ENCODE results near the gene UBE4B.

GRCh38 chr1:10132316-10132715 is 99.6 kb downstream of the UBE4B start:
- TF ChIP-seq BHLHE40 (IDR thresholded peaks at IDR 0.05; ENCODE audit: borderline replicate concordance) = no peak
- no peak for TF ChIP-seq NFRKB (IDR thresholded peaks at IDR 0.05)
- TF ChIP-seq SP1 (IDR thresholded peaks at IDR 0.05) = no peak
- no peak for TF ChIP-seq FOXM1 (IDR thresholded peaks at IDR 0.05; ENCODE audit: borderline replicate concordance)
- TF ChIP-seq L3MBTL2 (conservative IDR thresholded peaks at IDR 0.05) = no peak

Measured in HEK293T (cell line).